LNCaP clone FGC (cell line): ENCODE measurements around the gene LTBP1.

Source experiments
- DNase-seq: peaks from one replicate; pipeline ENCODE4 v3.0.0-alpha.2; 2011; ENCODE audit warnings: low read depth
- H3K4me3 ChIP-seq: 2 replicates; pipeline ENCODE4 v1.5.1; 2011; ENCODE audit warnings: mild to moderate bottlenecking, low read depth, low read length, control low read depth
- CTCF ChIP-seq: IDR thresholded peaks from 2 replicates; pipeline ENCODE4 v1.5.1; 2012; ENCODE audit warnings: mild to moderate bottlenecking; ENCODE audit not compliant: control insufficient read depth, insufficient read depth; ENCODE audit errors: extremely low read depth

LTBP1 gene

GRCh38 chr2:33196700-33197099 is 249.9 kb downstream of the LTBP1 start:
- DNase-seq, result no peak
- no peak for TF ChIP-seq CTCF
- H3K4me3 ChIP-seq, result no peak overlapping the region

DNA sequence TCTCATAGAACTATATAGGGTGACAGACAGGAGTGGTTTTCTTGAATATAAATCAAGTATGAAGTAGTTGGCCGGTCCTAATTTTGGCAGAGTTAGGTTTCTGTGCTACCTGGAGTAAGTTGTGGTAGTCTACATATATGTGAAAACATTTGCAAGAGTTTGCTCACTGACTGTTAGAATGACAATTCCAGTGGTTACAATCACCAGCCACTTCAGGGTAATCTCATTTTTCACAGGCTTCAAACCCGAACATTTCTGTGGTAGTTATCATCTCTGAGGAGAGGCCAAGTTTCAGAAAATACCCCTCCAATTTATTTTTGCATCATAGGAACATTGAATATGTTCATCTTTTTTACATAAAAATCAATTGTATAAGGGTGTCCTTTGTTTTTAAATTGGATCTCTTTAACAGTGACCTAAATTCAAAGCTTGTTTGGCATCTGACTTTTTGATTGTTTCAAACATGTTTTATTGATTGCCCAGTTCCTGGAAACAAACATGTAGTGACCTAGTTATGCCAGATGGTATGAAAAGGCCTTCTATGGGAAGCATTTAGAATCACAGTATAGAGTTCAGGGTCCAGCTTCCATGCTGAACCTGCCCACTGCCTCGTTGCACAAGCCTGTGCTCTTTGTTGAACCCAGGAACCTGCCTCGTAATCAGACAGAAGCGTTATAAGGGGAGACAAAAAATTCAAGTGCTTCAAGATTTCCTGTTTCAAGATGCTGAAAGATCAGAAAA is 250.6 kb downstream of the LTBP1 start:
- TF ChIP-seq CTCF, result no peak
- H3K4me3 ChIP-seq, result no peak overlapping the region
- DNase-seq, result no peak

GRCh38 chr2:33202641-33203522 is 256.1 kb downstream of the LTBP1 start:
- no peak for DNase-seq
- no peak for TF ChIP-seq CTCF
- H3K4me3 ChIP-seq, result no peak overlapping the region

GRCh38 chr2:33204945-33205344 is 258.2 kb downstream of the LTBP1 start:
- no peak for DNase-seq
- no peak overlapping the region for H3K4me3 ChIP-seq
- no peak for TF ChIP-seq CTCF

GRCh38 chr2:33205693-33206434 is 259.1 kb downstream of the LTBP1 start:
- TF ChIP-seq CTCF, result no peak
- no peak overlapping the region for H3K4me3 ChIP-seq

GRCh38 chr2:33207151-33207740 is 260.5 kb downstream of the LTBP1 start:
- TF ChIP-seq CTCF, result no peak
- no peak overlapping the region for H3K4me3 ChIP-seq
- DNase-seq, result no peak

More at GRCh38 chr2:33205693-33206434, 259.1 kb downstream of the LTBP1 start:
- DNase-seq, result no peak
